Measurements from ENCODE around the gene FSIP1.

DNA sequence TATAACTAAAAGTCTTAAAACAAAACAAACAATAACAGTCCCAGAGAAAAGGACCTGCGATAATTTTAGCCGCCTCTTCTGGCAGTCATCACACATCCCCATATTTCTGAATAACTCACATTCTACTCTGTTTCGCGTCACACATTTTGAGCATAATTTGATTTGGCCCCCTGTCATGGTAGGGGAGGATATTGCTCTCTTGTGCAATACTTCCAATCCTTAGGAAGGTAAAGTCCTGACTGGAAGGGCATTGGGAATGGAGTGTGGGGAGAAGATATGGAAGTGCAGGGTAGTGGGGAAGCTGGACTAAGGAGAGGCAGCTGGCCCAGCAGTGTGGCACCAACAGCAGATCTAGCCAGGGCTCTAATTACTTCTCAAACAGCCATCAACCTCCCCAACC is 11.3 kb upstream of the FSIP1 start:
- TF ChIP-seq, protein P1, sequence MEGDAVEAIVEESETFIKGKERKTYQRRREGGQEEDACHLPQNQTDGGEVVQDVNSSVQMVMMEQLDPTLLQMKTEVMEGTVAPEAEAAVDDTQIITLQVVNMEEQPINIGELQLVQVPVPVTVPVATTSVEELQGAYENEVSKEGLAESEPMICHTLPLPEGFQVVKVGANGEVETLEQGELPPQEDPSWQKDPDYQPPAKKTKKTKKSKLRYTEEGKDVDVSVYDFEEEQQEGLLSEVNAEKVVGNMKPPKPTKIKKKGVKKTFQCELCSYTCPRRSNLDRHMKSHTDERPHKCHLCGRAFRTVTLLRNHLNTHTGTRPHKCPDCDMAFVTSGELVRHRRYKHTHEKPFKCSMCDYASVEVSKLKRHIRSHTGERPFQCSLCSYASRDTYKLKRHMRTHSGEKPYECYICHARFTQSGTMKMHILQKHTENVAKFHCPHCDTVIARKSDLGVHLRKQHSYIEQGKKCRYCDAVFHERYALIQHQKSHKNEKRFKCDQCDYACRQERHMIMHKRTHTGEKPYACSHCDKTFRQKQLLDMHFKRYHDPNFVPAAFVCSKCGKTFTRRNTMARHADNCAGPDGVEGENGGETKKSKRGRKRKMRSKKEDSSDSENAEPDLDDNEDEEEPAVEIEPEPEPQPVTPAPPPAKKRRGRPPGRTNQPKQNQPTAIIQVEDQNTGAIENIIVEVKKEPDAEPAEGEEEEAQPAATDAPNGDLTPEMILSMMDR (IDR thresholded peaks at IDR 0.05), result no peak
- no peak for TF ChIP-seq POLR2A (IDR thresholded peaks at IDR 0.05)

Data from lower leg skin (tissue), 3 donors.